HFF-Myc (cell line): ENCODE measurements around the gene MADD.

Experiments
- DNase-seq: peaks from one replicate; pipeline ENCODE4 v3.0.0-alpha.2; 2011; ENCODE audit warnings: low read depth; ENCODE audit errors: extremely low read depth
- H3K4me3 ChIP-seq: replicated peaks from 2 replicates; pipeline ENCODE4 v1.5.1; 2011; ENCODE audit warnings: low read depth, mild to moderate bottlenecking, control low read depth, low read length
- TF ChIP-seq, protein P1 (sequence below): IDR thresholded peaks from 2 replicates; pipeline ENCODE4 v1.5.1; 2012; ENCODE audit warnings: mild to moderate bottlenecking, low read depth, low read length, control low read depth; ENCODE audit errors: missing control alignments

Gene MADD

GRCh38 chr11:47280099-47280498 is 10.2 kb downstream of the MADD start:
- TF ChIP-seq, protein P1, sequence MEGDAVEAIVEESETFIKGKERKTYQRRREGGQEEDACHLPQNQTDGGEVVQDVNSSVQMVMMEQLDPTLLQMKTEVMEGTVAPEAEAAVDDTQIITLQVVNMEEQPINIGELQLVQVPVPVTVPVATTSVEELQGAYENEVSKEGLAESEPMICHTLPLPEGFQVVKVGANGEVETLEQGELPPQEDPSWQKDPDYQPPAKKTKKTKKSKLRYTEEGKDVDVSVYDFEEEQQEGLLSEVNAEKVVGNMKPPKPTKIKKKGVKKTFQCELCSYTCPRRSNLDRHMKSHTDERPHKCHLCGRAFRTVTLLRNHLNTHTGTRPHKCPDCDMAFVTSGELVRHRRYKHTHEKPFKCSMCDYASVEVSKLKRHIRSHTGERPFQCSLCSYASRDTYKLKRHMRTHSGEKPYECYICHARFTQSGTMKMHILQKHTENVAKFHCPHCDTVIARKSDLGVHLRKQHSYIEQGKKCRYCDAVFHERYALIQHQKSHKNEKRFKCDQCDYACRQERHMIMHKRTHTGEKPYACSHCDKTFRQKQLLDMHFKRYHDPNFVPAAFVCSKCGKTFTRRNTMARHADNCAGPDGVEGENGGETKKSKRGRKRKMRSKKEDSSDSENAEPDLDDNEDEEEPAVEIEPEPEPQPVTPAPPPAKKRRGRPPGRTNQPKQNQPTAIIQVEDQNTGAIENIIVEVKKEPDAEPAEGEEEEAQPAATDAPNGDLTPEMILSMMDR, result no peak
- no peak overlapping the region for H3K4me3 ChIP-seq
- no peak for DNase-seq

DNA sequence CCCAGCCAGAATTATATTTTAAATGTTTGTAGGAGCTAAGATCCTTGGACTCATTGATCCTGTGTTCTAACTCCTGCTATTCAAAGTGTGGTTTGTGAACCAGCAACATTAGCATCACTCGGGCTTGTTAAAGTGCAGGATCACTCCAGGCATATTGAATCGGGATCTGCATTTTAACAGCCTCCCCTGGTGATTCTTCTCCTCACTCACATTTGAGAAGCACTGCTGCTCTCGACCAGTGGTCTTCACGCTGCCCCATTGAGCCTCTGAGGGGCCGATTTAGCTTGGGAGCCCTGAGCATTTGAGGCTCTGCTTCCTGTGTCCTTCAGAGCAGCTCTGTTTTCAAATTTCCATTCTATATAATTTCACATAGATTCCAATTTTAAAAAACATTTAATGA is 10.9 kb downstream of the MADD start:
- H3K4me3 ChIP-seq, result no peak overlapping the region
- TF ChIP-seq, protein P1, result no peak
- no peak for DNase-seq

GRCh38 chr11:47282462-47282861 is 12.5 kb downstream of the MADD start:
- TF ChIP-seq, protein P1, result no peak
- no peak overlapping the region for H3K4me3 ChIP-seq
- no peak for DNase-seq

DNA sequence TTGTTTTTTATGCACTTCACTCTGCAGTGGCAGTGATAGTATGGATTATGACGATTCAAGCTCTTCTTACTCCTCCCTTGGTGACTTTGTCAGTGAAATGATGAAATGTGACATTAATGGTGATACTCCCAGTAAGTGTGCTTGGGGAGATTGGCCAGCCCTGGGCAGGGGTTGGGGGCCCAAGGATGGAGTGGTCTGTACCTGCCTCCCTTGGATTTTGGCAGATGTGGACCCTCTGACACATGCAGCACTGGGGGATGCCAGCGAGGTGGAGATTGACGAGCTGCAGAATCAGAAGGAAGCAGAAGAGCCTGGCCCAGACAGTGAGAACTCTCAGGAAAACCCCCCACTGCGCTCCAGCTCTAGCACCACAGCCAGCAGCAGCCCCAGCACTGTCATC is 14.2 kb downstream of the MADD start:
- TF ChIP-seq, protein P1, result no peak
- H3K4me3 ChIP-seq, result no peak overlapping the region
- DNase-seq, result no peak

DNA sequence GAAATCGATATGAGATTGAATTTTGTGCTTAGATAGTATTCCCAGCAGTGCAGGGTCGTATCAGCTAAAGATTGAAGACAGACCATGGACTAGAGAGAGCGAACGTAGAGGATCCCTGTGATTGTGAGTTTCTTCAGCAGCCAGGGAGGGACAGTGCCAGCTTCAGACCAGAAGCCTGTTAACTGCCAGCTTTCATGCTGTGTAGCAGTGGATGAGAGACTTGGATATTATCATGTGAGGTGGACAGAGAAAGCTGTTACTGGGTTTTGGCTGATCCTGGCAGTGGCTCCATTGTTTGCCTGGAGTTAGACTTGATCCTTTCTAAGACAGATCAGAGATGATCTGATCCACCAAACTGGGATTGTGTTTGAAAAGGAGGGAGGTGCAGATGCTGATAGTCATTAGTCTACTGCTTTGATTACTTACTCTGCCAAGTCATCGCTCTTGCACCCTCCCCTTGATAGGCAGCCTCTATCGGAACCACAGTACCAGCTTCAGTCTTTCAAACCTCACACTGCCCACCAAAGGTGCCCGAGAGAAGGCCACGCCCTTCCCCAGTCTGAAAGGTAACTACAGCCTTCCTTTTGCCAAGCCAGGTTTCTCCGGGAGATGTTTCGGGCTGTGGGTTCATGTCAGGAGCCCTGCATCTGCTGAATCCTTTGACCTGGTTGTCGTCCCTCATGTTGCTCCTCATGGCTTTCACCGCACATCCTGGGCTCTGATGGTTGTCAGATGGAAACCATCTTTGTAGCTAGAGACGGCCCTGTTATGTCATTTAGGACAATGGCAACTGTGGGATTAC is 16.2 kb downstream of the MADD start:
- TF ChIP-seq, protein P1, result no peak
- no peak for DNase-seq
- H3K4me3 ChIP-seq, result no peak overlapping the region

DNA sequence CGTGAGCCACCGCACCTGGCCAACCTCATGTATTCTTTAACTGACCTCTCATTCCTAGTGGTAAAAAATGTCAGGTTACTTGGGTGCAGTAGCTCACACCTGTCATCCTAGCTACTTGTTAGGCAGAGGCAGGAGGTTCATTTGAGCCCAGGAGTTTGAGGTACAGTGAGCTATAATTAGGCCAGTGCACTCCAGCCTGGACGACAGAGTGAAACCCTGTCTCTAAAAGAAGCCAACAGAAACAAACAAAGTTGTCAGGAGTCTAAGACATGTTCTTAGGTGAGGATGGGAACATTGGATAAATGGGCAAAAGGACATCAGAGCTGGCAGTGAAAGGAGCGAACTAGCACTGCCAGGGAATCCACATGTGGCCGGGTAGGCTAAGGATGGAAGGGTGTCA is 18.1 kb downstream of the MADD start:
- TF ChIP-seq, protein P1, result no peak
- no peak for DNase-seq
- no peak overlapping the region for H3K4me3 ChIP-seq

- DNase-seq, result no peak
- H3K4me3 ChIP-seq, result no peak overlapping the region
- TF ChIP-seq, protein P1, result no peak
Measured at GRCh38 chr11:47289856-47290255, 19.9 kb downstream of the MADD start.
